GM15510 (cell line): Measurements from ENCODE around the gene DSCAML1.

Experiments used
- POLR2A ChIP-seq: IDR thresholded peaks from 3 replicates; pipeline ENCODE4 v1.6.1; 2011; ENCODE audit warnings: borderline replicate concordance; ENCODE audit not compliant: insufficient read length; ENCODE audit errors: extremely low read depth

Gene DSCAML1

GRCh38 chr11:117387992-117388755 lies 408.8 kb downstream of the DSCAML1 start:
- no peak for TF ChIP-seq POLR2A

GRCh38 chr11:117385906-117386305 lies 411.1 kb downstream of the DSCAML1 start:
- TF ChIP-seq POLR2A, result no peak

GRCh38 chr11:117385471-117385870 lies 411.5 kb downstream of the DSCAML1 start:
- TF ChIP-seq POLR2A, result no peak

GRCh38 chr11:117384045-117384444 lies 413.0 kb downstream of the DSCAML1 start:
- TF ChIP-seq POLR2A, result no peak

- no peak for TF ChIP-seq POLR2A
Measured at GRCh38 chr11:117382746-117383145, 414.3 kb downstream of the DSCAML1 start.

GRCh38 chr11:117381481-117382387 lies 415.3 kb downstream of the DSCAML1 start:
- no peak for TF ChIP-seq POLR2A

GRCh38 chr11:117380676-117381075 lies 416.3 kb downstream of the DSCAML1 start:
- no peak for TF ChIP-seq POLR2A

GRCh38 chr11:117378976-117379865 lies 417.8 kb downstream of the DSCAML1 start:
- TF ChIP-seq POLR2A, result no peak
